Measurements from ENCODE around the gene C2orf92.

The C2orf92 gene

GRCh38 chr2:97653874-97654273, 15.6 kb upstream of the C2orf92 start:
- H3K36me3 ChIP-seq (ENCODE audit: control insufficient read depth, low read depth, low read length): peaks cover 20% of the 10 kb centered on the region
- H3K4me3 ChIP-seq (ENCODE audit: low read length): no peak overlapping the region
- no peaks in the 10 kb centered on the region for H3K4me1 ChIP-seq (ENCODE audit: control insufficient read depth, low read depth, low read length)
- H3K27me3 ChIP-seq (ENCODE audit: control insufficient read depth, insufficient read depth, low read length): no peaks in the 10 kb centered on the region
- no peak overlapping the region for H3K27ac ChIP-seq (ENCODE audit: low read length)
- no peak overlapping the region for H3K9ac ChIP-seq (ENCODE audit: low read length)
- H3K9me3 ChIP-seq (ENCODE audit: control insufficient read depth, low read depth, low read length): no peaks in the 10 kb centered on the region

DNA sequence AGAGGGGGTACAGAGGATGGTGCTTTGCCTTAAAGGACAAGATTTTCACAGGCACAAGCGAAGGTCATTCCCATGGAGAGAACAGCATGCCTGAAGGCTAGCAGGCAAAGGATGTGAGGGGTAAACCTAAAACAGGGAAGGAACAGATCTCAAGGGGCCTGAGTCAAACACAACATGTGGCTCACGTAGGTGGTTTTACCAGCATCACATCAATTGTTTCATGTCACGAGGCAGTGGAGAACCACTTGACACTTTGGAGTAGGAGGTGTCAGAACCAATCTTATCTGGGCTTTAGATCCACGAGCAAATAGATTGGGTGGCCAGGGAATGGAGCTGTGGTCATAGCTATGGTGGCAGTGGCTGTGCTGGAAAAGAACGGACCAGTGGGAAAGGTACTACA, 15.2 kb upstream of the C2orf92 start:
- Histone ChIP-seq H3K27ac (ENCODE audit: low read length) (no peak overlapping the region), H3K4me3 (ENCODE audit: low read length) (no peak overlapping the region), H3K27me3 (ENCODE audit: control insufficient read depth, insufficient read depth, low read length) (no peaks in the 10 kb centered on the region), H3K9me3 (ENCODE audit: control insufficient read depth, low read depth, low read length) (no peaks in the 10 kb centered on the region), H3K36me3 (ENCODE audit: control insufficient read depth, low read depth, low read length) (peaks cover 17% of the 10 kb centered on the region), H3K9ac (ENCODE audit: low read length) (no peak overlapping the region), H3K4me1 (ENCODE audit: control insufficient read depth, low read depth, low read length) (no peaks in the 10 kb centered on the region)

DNA sequence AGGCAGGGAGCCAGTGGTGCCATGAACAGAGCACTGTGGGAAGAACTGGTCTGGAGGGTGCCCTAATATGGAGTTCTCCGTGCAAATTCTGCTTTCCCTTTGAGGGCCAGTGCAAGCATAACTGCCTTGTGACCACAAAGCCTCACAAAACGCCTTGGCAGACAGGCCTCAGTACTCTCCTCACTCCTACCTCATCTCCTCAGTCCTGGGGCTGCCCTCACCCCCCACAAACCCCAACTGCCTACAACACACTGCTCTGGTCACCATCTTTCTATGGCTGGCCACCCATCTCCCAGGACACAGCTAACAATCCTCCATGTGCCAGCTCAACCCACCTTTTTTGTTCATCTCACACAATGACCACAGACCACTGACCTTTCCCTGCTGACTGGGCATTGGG, 14.7 kb upstream of the C2orf92 start:
- H3K9ac ChIP-seq (ENCODE audit: low read length): no peak overlapping the region
- no peaks in the 10 kb centered on the region for H3K9me3 ChIP-seq (ENCODE audit: control insufficient read depth, low read depth, low read length)
- no peak overlapping the region for H3K27ac ChIP-seq (ENCODE audit: low read length)
- no peaks in the 10 kb centered on the region for H3K27me3 ChIP-seq (ENCODE audit: control insufficient read depth, insufficient read depth, low read length)
- no peaks in the 10 kb centered on the region for H3K4me1 ChIP-seq (ENCODE audit: control insufficient read depth, low read depth, low read length)
- H3K36me3 ChIP-seq (ENCODE audit: control insufficient read depth, low read depth, low read length): peaks cover 17% of the 10 kb centered on the region
- no peak overlapping the region for H3K4me3 ChIP-seq (ENCODE audit: low read length)

GRCh38 chr2:97656129-97656755, 13.3 kb upstream of the C2orf92 start:
- Histone ChIP-seq H3K27me3 (ENCODE audit: control insufficient read depth, insufficient read depth, low read length) (no peaks in the 10 kb centered on the region), H3K4me1 (ENCODE audit: control insufficient read depth, low read depth, low read length) (no peaks in the 10 kb centered on the region), H3K36me3 (ENCODE audit: control insufficient read depth, low read depth, low read length) (peaks cover 20% of the 10 kb centered on the region), H3K9ac (ENCODE audit: low read length) (no peak overlapping the region), H3K27ac (ENCODE audit: low read length) (no peak overlapping the region), H3K9me3 (ENCODE audit: control insufficient read depth, low read depth, low read length) (no peaks in the 10 kb centered on the region), H3K4me3 (ENCODE audit: low read length) (no peak overlapping the region)

DNA sequence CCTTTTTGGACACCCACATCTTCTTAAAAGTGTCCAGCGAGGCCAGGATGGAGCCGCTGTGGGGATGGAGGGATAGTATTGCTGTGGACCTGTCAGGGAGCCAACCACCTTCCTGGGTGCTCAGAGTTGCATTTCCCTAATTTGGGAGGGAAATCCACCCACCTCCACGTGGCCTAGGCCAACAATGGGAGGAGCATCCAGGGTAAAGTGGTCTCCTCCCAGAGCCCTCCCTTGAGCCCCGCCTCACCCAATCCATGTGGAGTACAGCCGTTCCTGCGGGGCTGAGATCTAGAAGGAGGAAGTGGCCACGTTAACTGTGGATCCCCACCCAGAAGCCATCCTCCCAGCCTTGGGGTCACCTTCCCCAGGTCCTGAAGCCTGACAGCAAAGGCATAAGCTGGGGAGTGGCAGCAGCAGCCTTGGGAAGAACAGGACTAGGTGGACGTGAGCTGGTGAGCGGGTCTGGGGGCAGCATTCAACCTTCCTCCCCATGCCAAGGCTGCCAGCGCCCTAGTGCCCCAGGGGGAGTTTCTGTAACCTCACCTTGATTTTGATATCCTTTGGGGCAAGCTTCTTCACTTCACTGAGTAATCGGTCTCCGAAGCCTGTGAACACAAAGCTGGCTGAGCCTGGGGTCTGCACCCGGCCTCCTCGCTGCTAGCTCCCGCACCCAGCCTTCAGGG, 12.5 kb upstream of the C2orf92 start:
- Histone ChIP-seq H3K9ac (ENCODE audit: low read length) (no peak overlapping the region), H3K27me3 (ENCODE audit: control insufficient read depth, insufficient read depth, low read length) (no peaks in the 10 kb centered on the region), H3K27ac (ENCODE audit: low read length) (no peak overlapping the region), H3K9me3 (ENCODE audit: control insufficient read depth, low read depth, low read length) (no peaks in the 10 kb centered on the region), H3K4me1 (ENCODE audit: control insufficient read depth, low read depth, low read length) (no peaks in the 10 kb centered on the region), H3K36me3 (ENCODE audit: control insufficient read depth, low read depth, low read length) (peaks cover 20% of the 10 kb centered on the region), H3K4me3 (ENCODE audit: low read length) (no peak overlapping the region)

GRCh38 chr2:97657986-97658690, 11.4 kb upstream of the C2orf92 start:
- Histone ChIP-seq H3K27ac (ENCODE audit: low read length) (no peak overlapping the region), H3K36me3 (ENCODE audit: control insufficient read depth, low read depth, low read length) (peaks cover 20% of the 10 kb centered on the region), H3K9ac (ENCODE audit: low read length) (no peak overlapping the region), H3K27me3 (ENCODE audit: control insufficient read depth, insufficient read depth, low read length) (no peaks in the 10 kb centered on the region), H3K4me1 (ENCODE audit: control insufficient read depth, low read depth, low read length) (peaks cover 6% of the 10 kb centered on the region), H3K4me3 (ENCODE audit: low read length) (no peak overlapping the region), H3K9me3 (ENCODE audit: control insufficient read depth, low read depth, low read length) (no peaks in the 10 kb centered on the region)

- no peak overlapping the region for H3K4me3 ChIP-seq (ENCODE audit: low read length)
- no peak overlapping the region for H3K9ac ChIP-seq (ENCODE audit: low read length)
- peaks cover 6% of the 10 kb centered on the region for H3K4me1 ChIP-seq (ENCODE audit: control insufficient read depth, low read depth, low read length)
- H3K27me3 ChIP-seq (ENCODE audit: control insufficient read depth, insufficient read depth, low read length): no peaks in the 10 kb centered on the region
- H3K9me3 ChIP-seq (ENCODE audit: control insufficient read depth, low read depth, low read length): no peaks in the 10 kb centered on the region
- H3K36me3 ChIP-seq (ENCODE audit: control insufficient read depth, low read depth, low read length): peaks cover 20% of the 10 kb centered on the region
- no peak overlapping the region for H3K27ac ChIP-seq (ENCODE audit: low read length)
Observed at GRCh38 chr2:97658691-97659157, 10.8 kb upstream of the C2orf92 start.

DNA sequence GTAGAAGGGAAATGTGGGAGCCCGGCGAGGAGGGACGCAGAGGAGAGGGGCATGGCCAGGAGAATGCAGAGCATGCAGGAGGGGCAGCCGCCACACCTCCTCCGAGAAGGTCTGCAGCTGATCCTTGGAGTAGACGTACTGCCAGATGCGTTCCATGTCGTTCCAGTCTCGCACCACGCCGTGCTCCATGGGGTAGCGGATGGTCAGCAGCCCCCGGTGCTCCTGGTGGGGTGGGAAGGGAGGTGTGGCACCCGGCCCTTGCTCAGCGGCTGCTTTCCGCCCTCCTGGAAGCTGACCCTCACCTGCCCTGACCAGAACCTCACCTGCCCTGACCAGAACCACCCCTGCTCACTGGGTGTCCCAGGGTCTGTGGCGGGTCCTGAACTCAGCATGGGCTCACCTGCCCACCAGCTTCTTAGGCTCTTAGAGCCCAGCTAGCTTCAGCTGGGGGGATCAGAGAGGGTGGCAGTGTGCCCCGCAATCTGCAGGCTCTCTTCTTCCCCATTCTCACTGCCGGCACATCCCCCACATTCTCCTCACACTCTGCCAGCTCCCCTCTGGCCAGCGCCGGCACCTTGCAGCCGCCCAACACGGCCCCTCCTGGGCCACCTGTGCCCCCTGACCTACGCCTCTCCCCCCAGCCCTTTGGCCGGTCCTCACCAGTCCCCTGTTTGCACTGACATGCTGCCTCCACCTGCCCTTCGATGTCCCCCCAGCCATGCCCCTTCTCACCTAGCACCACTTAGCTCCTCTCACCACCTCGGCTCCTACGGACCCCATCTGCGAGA, 10.1 kb upstream of the C2orf92 start:
- H3K4me3 ChIP-seq (ENCODE audit: low read length): no peak overlapping the region
- no peaks in the 10 kb centered on the region for H3K27me3 ChIP-seq (ENCODE audit: control insufficient read depth, insufficient read depth, low read length)
- H3K4me1 ChIP-seq (ENCODE audit: control insufficient read depth, low read depth, low read length): peaks cover 6% of the 10 kb centered on the region
- no peak overlapping the region for H3K27ac ChIP-seq (ENCODE audit: low read length)
- no peak overlapping the region for H3K9ac ChIP-seq (ENCODE audit: low read length)
- peaks cover 20% of the 10 kb centered on the region for H3K36me3 ChIP-seq (ENCODE audit: control insufficient read depth, low read depth, low read length)
- no peaks in the 10 kb centered on the region for H3K9me3 ChIP-seq (ENCODE audit: control insufficient read depth, low read depth, low read length)

GRCh38 chr2:97660044-97660774, 9.3 kb upstream of the C2orf92 start:
- no peak overlapping the region for H3K9ac ChIP-seq (ENCODE audit: low read length)
- peaks cover 10% of the 10 kb centered on the region for H3K4me1 ChIP-seq (ENCODE audit: control insufficient read depth, low read depth, low read length)
- no peaks in the 10 kb centered on the region for H3K9me3 ChIP-seq (ENCODE audit: control insufficient read depth, low read depth, low read length)
- peaks cover 20% of the 10 kb centered on the region for H3K36me3 ChIP-seq (ENCODE audit: control insufficient read depth, low read depth, low read length)
- H3K27ac ChIP-seq (ENCODE audit: low read length): no peak overlapping the region
- H3K27me3 ChIP-seq (ENCODE audit: control insufficient read depth, insufficient read depth, low read length): no peaks in the 10 kb centered on the region
- H3K4me3 ChIP-seq (ENCODE audit: low read length): no peak overlapping the region

DNA sequence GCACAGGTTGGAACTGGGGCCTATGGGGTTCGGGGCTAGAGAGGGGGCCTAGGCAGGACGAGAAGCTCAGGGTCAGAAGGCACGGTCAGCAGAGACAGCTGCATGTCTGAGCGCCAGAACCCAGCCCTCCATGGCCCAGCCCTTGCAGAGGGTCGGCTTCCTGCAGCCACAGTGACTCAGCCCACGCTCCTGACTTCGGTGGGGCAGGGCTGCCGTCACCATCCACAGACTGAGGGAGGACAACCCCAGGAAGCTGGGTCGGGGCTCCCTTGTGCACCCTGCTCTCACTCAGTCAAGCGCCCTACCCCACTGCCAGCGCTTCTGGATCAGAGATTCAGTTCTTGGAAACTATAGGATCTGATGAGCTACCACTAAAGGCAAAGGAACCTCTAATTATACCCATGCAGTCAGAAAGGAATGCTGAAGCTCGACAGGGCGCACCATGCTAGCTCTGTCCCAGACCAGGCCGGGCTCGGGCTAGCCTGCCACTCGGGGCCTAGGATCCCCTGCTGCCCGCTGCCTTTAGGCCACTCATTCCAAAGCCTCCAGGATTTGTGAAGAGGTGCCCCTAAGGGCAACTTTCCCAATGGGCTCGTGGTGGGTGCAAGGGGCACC, 8.6 kb upstream of the C2orf92 start:
- Histone ChIP-seq H3K4me1 (ENCODE audit: control insufficient read depth, low read depth, low read length) (peaks cover 10% of the 10 kb centered on the region), H3K27me3 (ENCODE audit: control insufficient read depth, insufficient read depth, low read length) (no peaks in the 10 kb centered on the region), H3K4me3 (ENCODE audit: low read length) (no peak overlapping the region), H3K9me3 (ENCODE audit: control insufficient read depth, low read depth, low read length) (no peaks in the 10 kb centered on the region), H3K27ac (ENCODE audit: low read length) (no peak overlapping the region), H3K9ac (ENCODE audit: low read length) (no peak overlapping the region), H3K36me3 (ENCODE audit: control insufficient read depth, low read depth, low read length) (peaks cover 20% of the 10 kb centered on the region)

Measured in iPS-18a (cell line).